H1 (cell line): ENCODE data around the gene C1orf116. TPM values are rescaled to one million over a fixed set of nuclear protein-coding genes. Genes with fewer than 3 reads are reported as not detected.

ENCODE experiments used
- CTCF ChIA-PET: fragments of 300-600 bp; sonication (Branson Sonifier 250); formaldehyde crosslinking; loops from one replicate; lab custom pipeline; 2021; ENCODE audit not compliant: partially characterized antibody; lab: Charles Lee
- POLR2A ChIA-PET: fragments of 300-600 bp; sonication (Branson Sonifier 250); formaldehyde crosslinking; loops from one replicate; lab custom pipeline; 2021; ENCODE audit warnings: inconsistent platforms; ENCODE audit not compliant: partially characterized antibody; lab: Charles Lee
- DNase-seq, 2 experiments: peaks; one replicate each; pipeline versions ENCODE4 v3.0.0 to v3.0.0-alpha.2; 2010 to 2022; ENCODE audit warnings: low spot score in 2 of 2, low read depth in 1 of 2, mixed read lengths in 1 of 2
- FAIRE-seq: peaks from 2 replicates; lab custom pipeline; 2011; peaks lifted over from hg19 to GRCh38; lab: Jason Lieb, UNC
- H2AFZ ChIP-seq: 2 replicates; pipeline ENCODE4 v1.8.1; 2012; ENCODE audit warnings: low read length, inconsistent platforms
- H2AK5ac ChIP-seq: 2 replicates; pipeline ENCODE4 v1.6.1; 2013; ENCODE audit warnings: low read depth, low read length
- H2BK120ac ChIP-seq: replicated peaks from 2 replicates; pipeline ENCODE3; 2013; ENCODE audit warnings: low read depth, low read length, inconsistent platforms
- H2BK12ac ChIP-seq: 2 replicates; pipeline ENCODE4 v1.6.1; 2013; ENCODE audit warnings: low read depth, low read length
- H2BK15ac ChIP-seq: 2 replicates; pipeline ENCODE4 v1.6.1; 2013; ENCODE audit warnings: low read length
- H2BK20ac ChIP-seq: 2 replicates; pipeline ENCODE4 v1.6.1; 2013; ENCODE audit warnings: low read length
- H2BK5ac ChIP-seq: 2 replicates; pipeline ENCODE4 v1.6.1; 2013; ENCODE audit warnings: low read depth, low read length
- H3K14ac ChIP-seq: 2 replicates; pipeline ENCODE4 v1.6.1; 2013; ENCODE audit warnings: inconsistent platforms; ENCODE audit not compliant: insufficient read length
- H3K18ac ChIP-seq: 2 replicates; pipeline ENCODE4 v1.6.1; 2013; ENCODE audit warnings: low read length; ENCODE audit errors: extremely low read depth
- H3K23ac ChIP-seq: 2 replicates; pipeline ENCODE4 v1.6.1; 2013; ENCODE audit warnings: inconsistent platforms; ENCODE audit not compliant: insufficient read length
- H3K23me2 ChIP-seq: 2 replicates; pipeline ENCODE4 v1.6.1; 2013; ENCODE audit warnings: low read depth, low read length
- H3K27ac ChIP-seq: 2 replicates; pipeline ENCODE4 v1.6.1; 2011; ENCODE audit warnings: low read depth, low read length, inconsistent platforms
- H3K27me3 ChIP-seq, 4 experiments: replicated peaks in 1 of 4; 1 replicate in 1 of 4; 2 replicates in 3 of 4; pipeline versions ENCODE4 v1.6.1 to v1.8.1; 2011 to 2013; ENCODE audit warnings: low read length in 3 of 4, mild to moderate bottlenecking in 3 of 4, inconsistent platforms in 2 of 4, mixed read lengths in 2 of 4, moderate library complexity in 1 of 4; ENCODE audit not compliant: control insufficient read depth in 3 of 4, insufficient read depth in 3 of 4; ENCODE audit errors: extremely low read depth in 1 of 4
- H3K36me3 ChIP-seq, 4 experiments: 2 replicates each; pipeline versions ENCODE4 v1.6.1 to v1.8.1; 2011 to 2013; ENCODE audit warnings: mild to moderate bottlenecking in 4 of 4, low read length in 3 of 4, moderate library complexity in 2 of 4, control low read depth in 1 of 4, inconsistent platforms in 1 of 4; ENCODE audit not compliant: insufficient read depth in 4 of 4, control insufficient read depth in 2 of 4
- H3K4ac ChIP-seq: replicated peaks from 2 replicates; pipeline ENCODE3; 2013; ENCODE audit warnings: low read length, low read depth, mixed read lengths, inconsistent platforms; ENCODE audit not compliant: insufficient read length
- H3K4me1 ChIP-seq, 4 experiments: replicated peaks in 1 of 4; 1 replicate in 1 of 4; 2 replicates in 3 of 4; pipeline versions ENCODE4 v1.6.1 to v1.8.1; 2011 to 2013; ENCODE audit warnings: low read length in 3 of 4, inconsistent platforms in 2 of 4, mixed read lengths in 1 of 4; ENCODE audit not compliant: insufficient read depth in 4 of 4, control insufficient read depth in 3 of 4
- H3K4me2 ChIP-seq, 2 experiments: 2 replicates each; pipeline versions ENCODE4 v1.6.1 to v1.8.1; 2011 to 2013; ENCODE audit warnings: low read depth in 2 of 2, low read length in 2 of 2, control low read depth in 1 of 2, inconsistent platforms in 1 of 2, mild to moderate bottlenecking in 1 of 2; ENCODE audit not compliant: insufficient read depth in 1 of 2
- H3K4me3 ChIP-seq, 4 experiments: fragments of 200-600, 300-600 bp in 1 of 4; sonication (generic), shearing (Covaris generic), sonication (Bioruptor Twin) in 1 of 4; 2 replicates each; pipeline versions ENCODE4 v1.5.1 to v1.8.1; 2011 to 2016; ENCODE audit warnings: low read length in 4 of 4, low read depth in 3 of 4, control low read depth in 2 of 4, inconsistent platforms in 2 of 4, mild to moderate bottlenecking in 2 of 4, mixed read lengths in 1 of 4, moderate library complexity in 1 of 4; ENCODE audit not compliant: insufficient read depth in 2 of 4; ENCODE audit errors: extremely low read depth in 1 of 4
- H3K56ac ChIP-seq: replicated peaks from 2 replicates; pipeline ENCODE3; 2013; ENCODE audit warnings: low read depth, mild to moderate bottlenecking, mixed read lengths, low read length, inconsistent platforms; ENCODE audit not compliant: insufficient read length
- H3K79me1 ChIP-seq: 2 replicates; pipeline ENCODE4 v1.6.1; 2013; ENCODE audit warnings: low read depth, low read length, control low read depth
- H3K79me2 ChIP-seq, 2 experiments: 2 replicates each; pipeline versions ENCODE4 v1.6.1 to v1.8.1; 2012 to 2013; ENCODE audit warnings: low read length in 2 of 2, mild to moderate bottlenecking in 2 of 2, inconsistent platforms in 1 of 2; ENCODE audit not compliant: insufficient read depth in 2 of 2, control insufficient read depth in 1 of 2
- H3K9ac ChIP-seq, 4 experiments: replicated peaks in 1 of 4; 1 replicate in 1 of 4; 2 replicates in 3 of 4; pipeline versions ENCODE4 v1.6.1 to v1.8.1; 2011 to 2013; ENCODE audit warnings: low read depth in 3 of 4, low read length in 3 of 4, control low read depth in 2 of 4, mild to moderate bottlenecking in 2 of 4, moderate library complexity in 2 of 4, inconsistent platforms in 1 of 4; ENCODE audit errors: extremely low read depth in 1 of 4
- H3K9me3 ChIP-seq, 2 experiments: 2 replicates each; pipeline versions ENCODE4 v1.6.1 to v1.8.1; 2012 to 2013; ENCODE audit warnings: mild to moderate bottlenecking in 2 of 2, moderate library complexity in 2 of 2, control low read depth in 1 of 2, inconsistent platforms in 1 of 2, low read depth in 1 of 2, low read length in 1 of 2, mixed read lengths in 1 of 2; ENCODE audit not compliant: insufficient read depth in 2 of 2
- H4K20me1 ChIP-seq, 2 experiments: replicated peaks in 1 of 2; 2 replicates each; pipeline versions ENCODE3 to v1.8.1; 2011 to 2013; ENCODE audit warnings: inconsistent platforms in 2 of 2, low read length in 2 of 2, mild to moderate bottlenecking in 1 of 2; ENCODE audit not compliant: insufficient read depth in 2 of 2, control insufficient read depth in 1 of 2
- H4K5ac ChIP-seq: 2 replicates; pipeline ENCODE4 v1.6.1; 2013; ENCODE audit warnings: low read length, low read depth, mixed read lengths, inconsistent platforms; ENCODE audit not compliant: insufficient read length
- H4K8ac ChIP-seq: 2 replicates; pipeline ENCODE4 v1.8.0; 2013; ENCODE audit warnings: mild to moderate bottlenecking, moderate library complexity, low read length, inconsistent platforms; ENCODE audit not compliant: insufficient read depth; ENCODE audit errors: extremely low read depth
- H4K91ac ChIP-seq: replicated peaks from 2 replicates; pipeline ENCODE3; 2013; ENCODE audit warnings: low read length, mixed read lengths, inconsistent platforms; ENCODE audit not compliant: insufficient read length
- BRCA1 ChIP-seq: IDR thresholded peaks from 2 replicates; pipeline ENCODE4 v1.6.1; 2012; ENCODE audit warnings: low read depth, low read length, improper control_type of control experiment
- CBX5 ChIP-seq: fragments of 300-800, 300-1000 bp; sonication (generic); IDR thresholded peaks from 2 replicates; pipeline ENCODE4 v1.7.1; 2016; ENCODE audit warnings: antibody characterized with exemption, low read length, low read depth
- CREB1 ChIP-seq: IDR thresholded peaks from 2 replicates; pipeline ENCODE4 v1.6.1; 2012; ENCODE audit warnings: inconsistent platforms
- EZH2 ChIP-seq: fragments of 200-600 bp; sonication (generic); IDR thresholded peaks from 2 replicates; pipeline ENCODE4 v1.7.1; 2012; ENCODE audit warnings: low read depth, mild to moderate bottlenecking, moderate library complexity, low read length, inconsistent platforms; ENCODE audit not compliant: severe bottlenecking
- GABPA ChIP-seq: IDR thresholded peaks from 2 replicates; pipeline ENCODE4 v1.6.1; 2011; ENCODE audit warnings: mild to moderate bottlenecking, low read length, moderate library complexity, borderline replicate concordance; ENCODE audit not compliant: insufficient read depth
- MAX ChIP-seq: IDR thresholded peaks from 2 replicates; pipeline ENCODE4 v1.6.1; 2012; ENCODE audit warnings: inconsistent platforms
- RAD21 ChIP-seq, 2 experiments: IDR thresholded peaks in 1 of 2; conservative IDR thresholded peaks in 1 of 2; 2 replicates each; pipeline ENCODE4 v1.6.1; 2011; ENCODE audit warnings: low read depth in 2 of 2, low read length in 2 of 2, improper control_type of control experiment in 1 of 2, inconsistent platforms in 1 of 2, mild to moderate bottlenecking in 1 of 2, moderate library complexity in 1 of 2
- WGBS, 2 experiments: shearing (Covaris generic) in 1 of 2; methylation state at CpG; one replicate each; pipeline versions ENCODE4 v1.1.6 to v1.1.7; 2013 to 2015; ENCODE audit warnings: low lambda C conversion rate in 2 of 2, mixed read lengths in 2 of 2, inconsistent platforms in 1 of 2, low coverage in 1 of 2, missing lambda C conversion rate in 1 of 2; ENCODE audit not compliant: insufficient replicate concordance in 2 of 2, insufficient coverage in 1 of 2, insufficient read length in 1 of 2; ENCODE audit errors: extremely low coverage in 1 of 2, missing lambda C conversion rate in 1 of 2; 5-methylcytosine and 5-hydroxymethylcytosine counted together
- polyA plus RNA-seq, 7 experiments: library from polyadenylated mRNA; depleted of rRNA in 3 of 7; stranded (reverse) in 5 of 7; unstranded in 2 of 7; fragments of >200 nt in 5 of 7; fragments of 200-250 nt in 2 of 7; gene quantifications; 1 replicate in 5 of 7; 2 replicates in 1 of 7; 4 replicates in 1 of 7; pipeline versions ENCODE4 v1.2.1 to v1.2.3, GENCODE V29; 2011 to 2013; ENCODE audit warnings: missing spikeins in 2 of 7, mixed read lengths in 2 of 7
- total RNA-seq: library from RNA; stranded (reverse); fragmentation: NEBNext Ultra II Directional; extraction: Animal tissue kit (Norgen Biotek cat#: 25700); gene quantifications from 2 replicates; pipeline ENCODE4 v1.2.1, GENCODE V29; 2021
- TF ChIP-seq, protein P1 (sequence below): IDR thresholded peaks from 2 replicates; pipeline ENCODE4 v1.6.1; 2011; ENCODE audit warnings: low read depth, mild to moderate bottlenecking, low read length; ENCODE audit not compliant: insufficient read depth
- TF ChIP-seq, protein P2 (sequence below): IDR thresholded peaks from 2 replicates; pipeline ENCODE4 v1.6.1; 2012; ENCODE audit warnings: inconsistent platforms

C1orf116 gene
- total and polyA plus RNA-seq, 2 of the 8 experiments (the other 6 are each of a cell fraction or from before 2014, with no cell fraction given) = 2.2 to 3.9 TPM

DNA sequence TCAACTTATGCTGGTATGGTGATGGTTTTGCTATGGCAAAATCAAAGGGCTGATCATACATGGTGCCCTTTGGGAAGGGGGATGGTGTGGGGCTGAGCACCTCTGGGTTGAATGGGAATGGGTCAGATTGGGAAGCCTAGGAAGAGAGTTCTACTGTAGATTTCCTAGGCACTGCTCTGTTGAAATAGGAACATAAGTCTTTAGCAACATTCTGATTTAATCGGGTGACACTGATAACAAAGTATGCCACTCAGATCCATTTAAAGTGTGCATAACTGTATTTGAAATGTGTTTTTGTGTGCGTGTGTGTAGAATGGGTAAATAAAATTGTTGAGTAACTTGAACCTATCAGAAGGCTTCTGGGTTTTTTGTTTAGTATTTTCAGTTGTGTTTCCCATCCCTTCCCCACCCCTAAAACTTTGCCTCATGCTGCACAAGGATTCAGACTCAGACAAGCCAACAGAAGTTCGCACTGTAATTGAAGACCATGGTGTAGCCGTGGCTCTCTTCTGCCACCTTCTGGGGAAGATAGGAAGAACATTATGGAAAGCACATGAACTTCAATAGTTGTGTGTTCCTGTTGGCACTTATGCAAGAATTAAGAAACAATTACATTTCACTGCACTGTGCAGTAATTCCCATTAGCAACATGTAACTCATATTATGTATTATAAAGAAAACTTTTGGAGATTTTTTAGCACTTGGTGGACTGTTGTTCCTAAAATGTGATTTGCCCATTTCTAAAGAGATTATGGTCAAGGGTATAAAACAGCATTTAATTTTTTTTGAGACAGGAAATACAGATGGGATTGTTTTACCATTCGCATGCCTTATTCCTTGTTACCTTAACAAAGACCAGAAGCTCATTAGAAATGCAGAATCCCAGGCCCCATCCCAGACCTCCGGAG lies 45.2 kb upstream of the C1orf116 start:
- Histone ChIP-seq H2AFZ (no peak overlapping the region), H3K79me2 (no peaks in the 10 kb centered on the region), H3K4me1 (no peaks in the 10 kb centered on the region), H3K4me3 (no peak overlapping the region), H3K27ac (no peak overlapping the region), H4K8ac (no peak overlapping the region), H3K79me1 (no peaks in the 10 kb centered on the region), H4K20me1 (no peaks in the 10 kb centered on the region), H2BK12ac (no peak overlapping the region), H3K9ac (no peak overlapping the region), H3K36me3 (peaks cover 0 to 4% (median under 1%) of the 10 kb centered on the region in 4 experiments; a peak in 4 of 8 replicates), H3K23ac (no peak overlapping the region), H2BK120ac (no peak overlapping the region), H4K91ac (no peak overlapping the region), H2BK5ac (no peak overlapping the region), H4K5ac (no peak overlapping the region), H3K18ac (no peak overlapping the region), H3K9me3 (no peaks in the 10 kb centered on the region), H3K56ac (no peak overlapping the region), H3K27me3 (no peaks in the 10 kb centered on the region), H2AK5ac (no peak overlapping the region), H3K4ac (no peak overlapping the region), H2BK20ac (no peak overlapping the region), H3K4me2 (no peak overlapping the region), H3K23me2 (no peaks in the 10 kb centered on the region), H2BK15ac (no peak overlapping the region), H3K14ac (no peak overlapping the region)
- FAIRE-seq (peak; percentile 97), DNase-seq (peak in 1 of 2 experiments; percentile 69)
- POLR2A ChIA-PET = interaction anchor here (1.0 kb wide), 1 partner anchor 69 kb away, joined by 3 read pairs; no protein-coding TSS in a partner anchor
- 50% methylated on average over 6 of the region's 6 CpGs; no CpG with 5 or more reads in 1 of the 2 experiments for whole genome bisulfite sequencing, 2 experiments
- CTCF ChIA-PET = interaction anchor here (0.6 to 2.6 kb wide), 19 partner anchors 8 to 595 kb away, joined by 3 to 12 read pairs (median 3); partner anchors contain the start of gene C4BPB
- no peak for TF ChIP-seq MAX
- no peak for TF ChIP-seq CREB1
- TF ChIP-seq CBX5 = no peak
- peak; percentile 86 to 89 for TF ChIP-seq RAD21 (IDR thresholded peaks at IDR 0.05 in 1 of 2, conservative IDR thresholded peaks at IDR 0.05 in 1 of 2; ENCODE audit: low read depth in 2 of 2, low read length in 2 of 2)
- TF ChIP-seq BRCA1 = no peak
- TF ChIP-seq, protein P1, sequence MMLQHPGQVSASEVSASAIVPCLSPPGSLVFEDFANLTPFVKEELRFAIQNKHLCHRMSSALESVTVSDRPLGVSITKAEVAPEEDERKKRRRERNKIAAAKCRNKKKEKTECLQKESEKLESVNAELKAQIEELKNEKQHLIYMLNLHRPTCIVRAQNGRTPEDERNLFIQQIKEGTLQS = no peak
- TF ChIP-seq, protein P2, sequence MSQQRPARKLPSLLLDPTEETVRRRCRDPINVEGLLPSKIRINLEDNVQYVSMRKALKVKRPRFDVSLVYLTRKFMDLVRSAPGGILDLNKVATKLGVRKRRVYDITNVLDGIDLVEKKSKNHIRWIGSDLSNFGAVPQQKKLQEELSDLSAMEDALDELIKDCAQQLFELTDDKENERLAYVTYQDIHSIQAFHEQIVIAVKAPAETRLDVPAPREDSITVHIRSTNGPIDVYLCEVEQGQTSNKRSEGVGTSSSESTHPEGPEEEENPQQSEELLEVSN = no peak
- TF ChIP-seq EZH2 = no peak
- TF ChIP-seq GABPA = no peak
